GM12878 (cell line): ENCODE results near the gene C10orf88. TPM values are rescaled to one million over a fixed set of nuclear protein-coding genes. Genes with fewer than 3 reads are reported as not detected.
A peak's percentile ranks its signal among the peaks of the same experiment; 100 is the strongest.

Experiments used
- ATAC-seq: fragments of 200-7000 bp; cut with Tn5 transposase; 3 replicates; pipeline ENCODE4 v1.9.1; 2020; ENCODE audit warnings: mild to moderate bottlenecking, moderate library complexity
- BruUV-seq: library from RNA; stranded (reverse); fragments of 400-500 nt; replicated peaks from 2 replicates; lab custom pipeline; 2021; lab: Mats Ljungman, UMichigan
- CTCF ChIA-PET: fragments of 300-600 bp; sonication (Branson Sonifier 250); formaldehyde crosslinking; extraction: SDS; loops from one replicate; lab custom pipeline; 2021; ENCODE audit warnings: inconsistent platforms; lab: Yijun Ruan, JAX
- POLR2A ChIA-PET: fragments of 350-600 bp; formaldehyde crosslinking; extraction: SDS; loops from one replicate; lab custom pipeline; 2021; ENCODE audit warnings: inconsistent platforms; lab: Charles Lee
- RAD21 ChIA-PET: fragments of 300-600 bp; sonication (Branson Sonifier 250); formaldehyde crosslinking; loops from one replicate; lab custom pipeline; 2023; ENCODE audit warnings: antibody characterized with exemption; ENCODE audit not compliant: unreplicated experiment; lab: Charles Lee
- SMC1A ChIA-PET: fragments of 300-600 bp; sonication (Branson Sonifier 250); formaldehyde crosslinking; loops from one replicate; lab custom pipeline; 2023; ENCODE audit not compliant: unreplicated experiment, uncharacterized antibody; lab: Charles Lee
- DNase-seq: peaks from one replicate; pipeline ENCODE4 v3.0.0-alpha.2; 2011; ENCODE audit warnings: low read depth, low spot score
- FAIRE-seq: peaks from 3 replicates; lab custom pipeline; 2011; peaks lifted over from hg19 to GRCh38; lab: Jason Lieb, UNC
- H2AFZ ChIP-seq: 2 replicates; pipeline ENCODE4 v1.6.0; 2011; ENCODE audit warnings: low read depth, low read length, control low read depth; ENCODE audit not compliant: control insufficient read depth
- H3K27ac ChIP-seq: 2 replicates; pipeline ENCODE4 v1.5.1; 2011; ENCODE audit warnings: control low read depth; ENCODE audit not compliant: control insufficient read depth, insufficient read depth
- H3K27me3 ChIP-seq, 2 experiments: replicated peaks in 1 of 2; 2 replicates each; pipeline versions ENCODE4 v1.6.0 to v1.6.1; 2011; ENCODE audit warnings: low read length in 1 of 2; ENCODE audit not compliant: control insufficient read depth in 2 of 2, insufficient read depth in 2 of 2
- H3K36me3 ChIP-seq, 2 experiments: 2 replicates each; pipeline ENCODE4 v1.5.1; 2011; ENCODE audit warnings: low read length in 1 of 2; ENCODE audit not compliant: control insufficient read depth in 2 of 2, insufficient read depth in 2 of 2
- H3K4me1 ChIP-seq: 2 replicates; pipeline ENCODE4 v1.6.1; 2011; ENCODE audit warnings: mild to moderate bottlenecking, low read length, moderate library complexity, mixed read lengths; ENCODE audit not compliant: control insufficient read depth, insufficient read depth
- H3K4me2 ChIP-seq: 2 replicates; pipeline ENCODE4 v1.6.0; 2011; ENCODE audit warnings: control low read depth; ENCODE audit not compliant: control insufficient read depth, insufficient read depth
- H3K4me3 ChIP-seq: fragments of 200-600 bp; sonication (generic); 2 replicates; pipeline ENCODE4 v1.5.1; 2016
- H3K79me2 ChIP-seq: 2 replicates; pipeline ENCODE4 v1.6.0; 2011; ENCODE audit warnings: low read length; ENCODE audit not compliant: control insufficient read depth, insufficient read depth
- H3K9ac ChIP-seq: 2 replicates; pipeline ENCODE4 v1.8.0; 2011; ENCODE audit warnings: low read length, control low read depth, mixed read lengths; ENCODE audit not compliant: control insufficient read depth, insufficient read depth
- H3K9me3 ChIP-seq: replicated peaks from 3 replicates; pipeline ENCODE4 v1.5.1; 2011; ENCODE audit warnings: mild to moderate bottlenecking, low read length; ENCODE audit not compliant: control insufficient read depth, insufficient read depth
- H4K20me1 ChIP-seq: 2 replicates; pipeline ENCODE4 v1.6.0; 2011; ENCODE audit not compliant: control insufficient read depth, insufficient read depth
- IKZF1 ChIP-seq: fragments of 450-650 bp; conservative IDR thresholded peaks from 2 replicates; pipeline ENCODE4 v1.6.1; 2017; ENCODE audit warnings: antibody characterized with exemption, mild to moderate bottlenecking
- JUNB ChIP-seq: IDR thresholded peaks from 2 replicates; pipeline ENCODE4 v1.6.1; 2016; ENCODE audit warnings: antibody characterized with exemption, mild to moderate bottlenecking
- MTA2 ChIP-seq: fragments of 450-650 bp; IDR thresholded peaks from 2 replicates; pipeline ENCODE4 v1.6.1; 2016; ENCODE audit warnings: low read depth, mild to moderate bottlenecking, moderate library complexity
- SMAD1 ChIP-seq: fragments of 450-650 bp; IDR thresholded peaks from 2 replicates; pipeline ENCODE4 v1.6.1; 2018; ENCODE audit warnings: mild to moderate bottlenecking, low read depth; ENCODE audit not compliant: partially characterized antibody
- ZBTB4 ChIP-seq: fragments of 450-650 bp; formaldehyde crosslinking; IDR thresholded peaks from 2 replicates; pipeline ENCODE4 v1.4.0; 2022; ENCODE audit warnings: mild to moderate bottlenecking, moderate library complexity
- WGBS: methylation state at CpG from one replicate; pipeline ENCODE4 v1.1.6; 2016; ENCODE audit warnings: low lambda C conversion rate; ENCODE audit not compliant: insufficient replicate concordance, insufficient coverage; ENCODE audit errors: missing lambda C conversion rate; 5-methylcytosine and 5-hydroxymethylcytosine counted together
- in situ Hi-C: fragments of 300-500 bp; cut with MboI; formaldehyde crosslinking; loops from 9 replicates; pipeline ENCODE4 v1.14.3; 2018; ENCODE audit warnings: mixed read lengths
- intact Hi-C: fragments of 100-400 bp; cut with micrococcal nuclease; formaldehyde crosslinking; loops from one replicate; pipeline ENCODE4 v1.14.2; 2022; ENCODE audit not compliant: unreplicated experiment
- polyA plus RNA-seq, 11 experiments: library from polyadenylated mRNA; depleted of rRNA in 4 of 11; unstranded in 6 of 11; stranded (reverse) in 5 of 11; fragments of >200 nt; fragmentation: Nextera tagmentation in 4 of 11; fragmentation: Illumina TruSeq in 1 of 11; extraction: Ambion mirVana in 4 of 11; extraction: Trizol in 1 of 11; gene quantifications; 1 replicate in 1 of 11; 2 replicates in 10 of 11; pipeline versions ENCODE4 v1.2.1 to v1.2.3, GENCODE V29; 2011 to 2016; ENCODE audit warnings: inconsistent platforms in 2 of 11, missing spikeins in 2 of 11, low read depth in 1 of 11
- total RNA-seq, 4 experiments: library from RNA; depleted of rRNA in 3 of 4; stranded (reverse); fragments of >200 nt in 3 of 4; fragmentation: Illumina TruSeq in 1 of 4; extraction: Trizol in 1 of 4; gene quantifications; 2 replicates each; pipeline versions ENCODE4 v1.2.1 to v1.2.3, GENCODE V29; 2013 to 2021

The C10orf88 gene
- total and polyA plus RNA-seq, 10 of the 15 experiments (the other 5 are each of a cell fraction or from before 2014, with no cell fraction given): 4.7 to 12.5 (median 8.5) TPM

- BruUV-seq: no TSS peak
- H3K4me3 ChIP-seq: no peak overlapping the region
- POLR2A ChIA-PET: no interaction called here
- no peaks in the 10 kb centered on the region for H3K36me3 ChIP-seq
- no peak overlapping the region for H3K9ac ChIP-seq
- no peak overlapping the region for H3K27ac ChIP-seq
- peaks cover 4% of the 10 kb centered on the region for H3K79me2 ChIP-seq
- SMC1A ChIA-PET: no interaction called here
- in situ Hi-C loops: no loop called here
- FAIRE-seq (no peak), ATAC-seq (no peak), DNase-seq (no peak)
- no peaks in the 10 kb centered on the region; the same call in 1 of the 2 replicates for H3K4me1 ChIP-seq
- H3K27me3 ChIP-seq: no peaks in the 10 kb centered on the region
- WGBS: 88% methylated on average over 1 of the region's 1 CpG
- no peaks in the 10 kb centered on the region for H4K20me1 ChIP-seq
- no peak overlapping the region for H3K4me2 ChIP-seq
- RAD21 ChIA-PET: no interaction called here
- TF ChIP-seq ZBTB4 (CRISPR knock-in tag) (no peak), IKZF1 (no peak), MTA2 (no peak)
- intact Hi-C loops: no loop called here
- H3K9me3 ChIP-seq: no peaks in the 10 kb centered on the region
- CTCF ChIA-PET: no interaction called here
- H2AFZ ChIP-seq: no peak overlapping the region
Observed at GRCh38 chr10:122884166-122884565, 69.9 kb downstream of the C10orf88 start.

GRCh38 chr10:122882766-122883165 is 71.3 kb downstream of the C10orf88 start:
- SMC1A ChIA-PET: interaction anchor here (1.0 kb wide), 1 partner anchor 10 kb away, joined by 3 read pairs; no protein-coding TSS in a partner anchor
- H3K4me2 ChIP-seq: no peak overlapping the region
- POLR2A ChIA-PET: no interaction called here
- ATAC-seq: no peak
- TF ChIP-seq SMAD1: no peak
- TF ChIP-seq JUNB: peak; percentile 16; the same call in 1 of the 2 replicates
- TF ChIP-seq, all 136 proteins: peak for 1
- Histone ChIP-seq H3K4me1 (no peaks in the 10 kb centered on the region; the same call in 1 of the 2 replicates), H3K9me3 (no peaks in the 10 kb centered on the region), H3K27ac (no peak overlapping the region), H4K20me1 (no peaks in the 10 kb centered on the region), H3K27me3 (no peaks in the 10 kb centered on the region), H2AFZ (no peak overlapping the region; the same call in 1 of the 2 replicates), H3K79me2 (peaks cover 16% of the 10 kb centered on the region), H3K4me3 (no peak overlapping the region), H3K9ac (no peak overlapping the region), H3K36me3 (no peaks in the 10 kb centered on the region)
- intact Hi-C loops (no loop called here), in situ Hi-C loops (no loop called here)
- no peak for FAIRE-seq
- ChIA-PET CTCF (interaction anchor here (1.9 kb wide), 1 partner anchor 10 kb away, joined by 5 read pairs; no protein-coding TSS in a partner anchor), RAD21 (no interaction called here)
- DNase-seq: no peak
- no TSS peak for BruUV-seq

Other genes starting within 250 kb of the C10orf88 start
Only the 7 nearest of the 9 such genes appear.
- 1.6 and 1.9 TPM in 2 replicates for gene CUZD1, start 108.4 kb downstream of the C10orf88 start, total RNA-seq (2014; rRNA removed)
- gene CUZD1, start 108.4 kb downstream of the C10orf88 start, total RNA-seq (2014; rRNA removed; fragmentation: Illumina TruSeq; extraction: Trizol): 1.2 and 1.4 TPM in 2 replicates
- gene CUZD1, start 108.4 kb downstream of the C10orf88 start, total RNA-seq (2021): 1.3 and 1.7 TPM in 2 replicates
- gene CUZD1, start 108.4 kb downstream of the C10orf88 start, polyA plus RNA-seq (2011; rRNA removed): 2.3 and 2.5 TPM in 2 replicates
- 1.8 and 1.9 TPM in 2 replicates for gene CUZD1, start 108.4 kb downstream of the C10orf88 start, polyA plus RNA-seq (2014; fragmentation: Illumina TruSeq; extraction: Trizol)
- gene CUZD1, start 108.4 kb downstream of the C10orf88 start, polyA plus RNA-seq (2014; fragmentation: Nextera tagmentation; extraction: Ambion mirVana): under 1 TPM; 0.66 to 0.68 TPM
- gene CUZD1, start 108.4 kb downstream of the C10orf88 start, polyA plus RNA-seq (2014; rRNA removed): 1.5 TPM in 2 replicates
- under 1 TPM; 0.67 to 0.78 TPM for gene CUZD1, start 108.4 kb downstream of the C10orf88 start, polyA plus RNA-seq (2016; fragmentation: Nextera tagmentation; extraction: Ambion mirVana)
- 7.2 and 8.6 TPM in 2 replicates for gene FAM24B, start 74.6 kb downstream of the C10orf88 start, total RNA-seq (2014; rRNA removed)
- 6.1 and 6.2 TPM in 2 replicates for gene FAM24B, start 74.6 kb downstream of the C10orf88 start, total RNA-seq (2014; rRNA removed; fragmentation: Illumina TruSeq; extraction: Trizol)
- gene FAM24B, start 74.6 kb downstream of the C10orf88 start, total RNA-seq (2021): 4.6 and 6.8 TPM in 2 replicates
- gene FAM24B, start 74.6 kb downstream of the C10orf88 start, polyA plus RNA-seq (2011; rRNA removed): 7.9 and 8.5 TPM in 2 replicates
- gene FAM24B, start 74.6 kb downstream of the C10orf88 start, polyA plus RNA-seq (2014; fragmentation: Illumina TruSeq; extraction: Trizol): 4.3 and 7.3 TPM in 2 replicates
- gene FAM24B, start 74.6 kb downstream of the C10orf88 start, polyA plus RNA-seq (2014; fragmentation: Nextera tagmentation; extraction: Ambion mirVana): 10 to 100 TPM; 13.3 to 15.3 TPM
- 11.6 and 12.3 TPM in 2 replicates for gene FAM24B, start 74.6 kb downstream of the C10orf88 start, polyA plus RNA-seq (2014; rRNA removed)
- 1 to 10 TPM; 4.8 to 6.6 TPM for gene FAM24B, start 74.6 kb downstream of the C10orf88 start, polyA plus RNA-seq (2016; fragmentation: Nextera tagmentation; extraction: Ambion mirVana)
- not detected in 2 replicates for gene FAM24A, start 43.6 kb downstream of the C10orf88 start, total RNA-seq (2014; rRNA removed)
- not detected in 2 replicates for gene FAM24A, start 43.6 kb downstream of the C10orf88 start, total RNA-seq (2014; rRNA removed; fragmentation: Illumina TruSeq; extraction: Trizol)
- gene FAM24A, start 43.6 kb downstream of the C10orf88 start, total RNA-seq (2021): not detected in 2 replicates
- not detected in 2 replicates for gene FAM24A, start 43.6 kb downstream of the C10orf88 start, polyA plus RNA-seq (2011; rRNA removed)
- not detected in 2 replicates for gene FAM24A, start 43.6 kb downstream of the C10orf88 start, polyA plus RNA-seq (2014; fragmentation: Illumina TruSeq; extraction: Trizol)
- gene FAM24A, start 43.6 kb downstream of the C10orf88 start, polyA plus RNA-seq (2014; fragmentation: Nextera tagmentation; extraction: Ambion mirVana): not detected
- gene FAM24A, start 43.6 kb downstream of the C10orf88 start, polyA plus RNA-seq (2014; rRNA removed): not detected in 2 replicates
- gene FAM24A, start 43.6 kb downstream of the C10orf88 start, polyA plus RNA-seq (2016; fragmentation: Nextera tagmentation; extraction: Ambion mirVana): not detected
- gene PSTK, start 26.2 kb upstream of the C10orf88 start, total RNA-seq (2014; rRNA removed): 2.3 TPM in 2 replicates
- gene PSTK, start 26.2 kb upstream of the C10orf88 start, total RNA-seq (2014; rRNA removed; fragmentation: Illumina TruSeq; extraction: Trizol): 3.2 TPM in 2 replicates
- gene PSTK, start 26.2 kb upstream of the C10orf88 start, total RNA-seq (2021): 3.2 TPM in 2 replicates
- gene PSTK, start 26.2 kb upstream of the C10orf88 start, polyA plus RNA-seq (2011; rRNA removed): 5.6 and 8.0 TPM in 2 replicates
- 3.5 and 3.6 TPM in 2 replicates for gene PSTK, start 26.2 kb upstream of the C10orf88 start, polyA plus RNA-seq (2014; fragmentation: Illumina TruSeq; extraction: Trizol)
- 1 to 10 TPM; 1.8 to 3.3 TPM for gene PSTK, start 26.2 kb upstream of the C10orf88 start, polyA plus RNA-seq (2014; fragmentation: Nextera tagmentation; extraction: Ambion mirVana)
- gene PSTK, start 26.2 kb upstream of the C10orf88 start, polyA plus RNA-seq (2014; rRNA removed): 4.6 and 4.8 TPM in 2 replicates
- gene PSTK, start 26.2 kb upstream of the C10orf88 start, polyA plus RNA-seq (2016; fragmentation: Nextera tagmentation; extraction: Ambion mirVana): 1 to 10 TPM; 7.0 to 7.1 TPM
- 5.3 TPM in 2 replicates for gene IKZF5, start 54.6 kb upstream of the C10orf88 start, total RNA-seq (2014; rRNA removed)
- gene IKZF5, start 54.6 kb upstream of the C10orf88 start, total RNA-seq (2014; rRNA removed; fragmentation: Illumina TruSeq; extraction: Trizol): 6.5 and 7.3 TPM in 2 replicates
- 13.7 and 16.1 TPM in 2 replicates for gene IKZF5, start 54.6 kb upstream of the C10orf88 start, total RNA-seq (2021)
- gene IKZF5, start 54.6 kb upstream of the C10orf88 start, polyA plus RNA-seq (2011; rRNA removed): 12.5 and 15.6 TPM in 2 replicates
- gene IKZF5, start 54.6 kb upstream of the C10orf88 start, polyA plus RNA-seq (2014; fragmentation: Illumina TruSeq; extraction: Trizol): 15.6 and 18.6 TPM in 2 replicates
- 10 to 100 TPM in 1 of 2 experiments, 1 to 10 TPM in 1; 6.8 to 11.2 TPM for gene IKZF5, start 54.6 kb upstream of the C10orf88 start, polyA plus RNA-seq (2014; fragmentation: Nextera tagmentation; extraction: Ambion mirVana)
- 7.4 and 11.2 TPM in 2 replicates for gene IKZF5, start 54.6 kb upstream of the C10orf88 start, polyA plus RNA-seq (2014; rRNA removed)
- 10 to 100 TPM; 20.5 to 23.2 TPM for gene IKZF5, start 54.6 kb upstream of the C10orf88 start, polyA plus RNA-seq (2016; fragmentation: Nextera tagmentation; extraction: Ambion mirVana)
- gene ACADSB, start 54.8 kb upstream of the C10orf88 start, total RNA-seq (2014; rRNA removed): 10.8 and 13.5 TPM in 2 replicates
- 12.1 and 12.2 TPM in 2 replicates for gene ACADSB, start 54.8 kb upstream of the C10orf88 start, total RNA-seq (2014; rRNA removed; fragmentation: Illumina TruSeq; extraction: Trizol)
- gene ACADSB, start 54.8 kb upstream of the C10orf88 start, total RNA-seq (2021): 23.5 and 24.0 TPM in 2 replicates
- 18.8 and 33.7 TPM in 2 replicates for gene ACADSB, start 54.8 kb upstream of the C10orf88 start, polyA plus RNA-seq (2011; rRNA removed)
- 18.9 and 25.9 TPM in 2 replicates for gene ACADSB, start 54.8 kb upstream of the C10orf88 start, polyA plus RNA-seq (2014; fragmentation: Illumina TruSeq; extraction: Trizol)
- 10 to 100 TPM; 10.9 to 11.3 TPM for gene ACADSB, start 54.8 kb upstream of the C10orf88 start, polyA plus RNA-seq (2014; fragmentation: Nextera tagmentation; extraction: Ambion mirVana)
- 10.8 and 14.1 TPM in 2 replicates for gene ACADSB, start 54.8 kb upstream of the C10orf88 start, polyA plus RNA-seq (2014; rRNA removed)
- gene ACADSB, start 54.8 kb upstream of the C10orf88 start, polyA plus RNA-seq (2016; fragmentation: Nextera tagmentation; extraction: Ambion mirVana): 10 to 100 TPM; 15.9 to 17.4 TPM
- 29.6 and 32.8 TPM in 2 replicates for gene HMX3, start 181.7 kb upstream of the C10orf88 start, total RNA-seq (2014; rRNA removed)
- gene HMX3, start 181.7 kb upstream of the C10orf88 start, total RNA-seq (2014; rRNA removed; fragmentation: Illumina TruSeq; extraction: Trizol): 3.5 and 4.8 TPM in 2 replicates
- gene HMX3, start 181.7 kb upstream of the C10orf88 start, total RNA-seq (2021): 54.6 and 60.5 TPM in 2 replicates
- gene HMX3, start 181.7 kb upstream of the C10orf88 start, polyA plus RNA-seq (2011; rRNA removed): 0.19 and 0.65 TPM in 2 replicates
- gene HMX3, start 181.7 kb upstream of the C10orf88 start, polyA plus RNA-seq (2014; fragmentation: Illumina TruSeq; extraction: Trizol): 0.27 and 0.63 TPM in 2 replicates
- not detected for gene HMX3, start 181.7 kb upstream of the C10orf88 start, polyA plus RNA-seq (2014; fragmentation: Nextera tagmentation; extraction: Ambion mirVana)
- 34.3 and 38.6 TPM in 2 replicates for gene HMX3, start 181.7 kb upstream of the C10orf88 start, polyA plus RNA-seq (2014; rRNA removed)
- gene HMX3, start 181.7 kb upstream of the C10orf88 start, polyA plus RNA-seq (2016; fragmentation: Nextera tagmentation; extraction: Ambion mirVana): 10 to 100 TPM; 14.0 to 16.6 TPM